GM23338 (cell line): ENCODE measurements around the gene DAAM2. TPM values are rescaled to one million over a fixed set of nuclear protein-coding genes. Genes with fewer than 3 reads are reported as not detected.

Source experiments
- ATAC-seq: fragments of 200-7000 bp; cut with Tn5 transposase; 3 replicates; pipeline ENCODE4 v1.9.1; 2020
- DNase-seq: peaks from one replicate; pipeline ENCODE4 v3.0.0-alpha.2; 2015; ENCODE audit warnings: low spot score
- H2AFZ ChIP-seq: fragments of 200-600 bp; sonication (generic); 2 replicates; pipeline ENCODE4 v1.8.0; 2016; ENCODE audit warnings: antibody characterized with exemption, mild to moderate bottlenecking, moderate library complexity
- H3F3A ChIP-seq: fragments of 200-600 bp; sonication (generic); replicated peaks from 2 replicates; pipeline ENCODE4 v1.8.0; 2017; ENCODE audit warnings: antibody characterized with exemption, mixed run types, low read depth
- H3K27ac ChIP-seq: fragments of 200-600 bp; sonication (generic); 2 replicates; pipeline ENCODE4 v1.6.1; 2016; ENCODE audit warnings: low read depth
- H3K27me3 ChIP-seq: fragments of 200-600 bp; sonication (generic); 2 replicates; pipeline ENCODE4 v1.8.0; 2016; ENCODE audit warnings: mild to moderate bottlenecking, mixed run types, moderate library complexity; ENCODE audit not compliant: insufficient read depth
- H3K36me3 ChIP-seq: fragments of 200-600 bp; sonication (generic); 2 replicates; pipeline ENCODE4 v1.8.0; 2016; ENCODE audit warnings: mild to moderate bottlenecking; ENCODE audit not compliant: insufficient read depth
- H3K4me1 ChIP-seq: fragments of 200-600 bp; sonication (generic); 2 replicates; pipeline ENCODE4 v1.8.0; 2016; ENCODE audit warnings: mild to moderate bottlenecking, moderate library complexity; ENCODE audit not compliant: insufficient read depth
- H3K4me2 ChIP-seq: fragments of 200-600 bp; sonication (generic); 2 replicates; pipeline ENCODE4 v1.7.1; 2017; ENCODE audit warnings: mixed run types
- H3K4me3 ChIP-seq: fragments of 200-600 bp; sonication (generic); 2 replicates; pipeline ENCODE4 v1.6.1; 2016; ENCODE audit warnings: mixed run types
- H3K79me2 ChIP-seq: fragments of 200-600 bp; sonication (generic); replicated peaks from 2 replicates; pipeline ENCODE4 v1.8.0; 2017; ENCODE audit warnings: mild to moderate bottlenecking; ENCODE audit not compliant: insufficient read depth
- H3K9me2 ChIP-seq: fragments of 200-600 bp; sonication (generic); 2 replicates; pipeline ENCODE4 v1.8.0; 2017; ENCODE audit not compliant: insufficient read depth
- H4K20me1 ChIP-seq: fragments of 200-600 bp; sonication (generic); replicated peaks from 2 replicates; pipeline ENCODE4 v1.8.0; 2017; ENCODE audit warnings: mild to moderate bottlenecking; ENCODE audit not compliant: insufficient read depth
- H3K27ac Mint-ChIP-seq: 2 replicates; pipeline ENCODE4 v1.8.0; 2020; ENCODE audit warnings: inconsistent platforms, mild to moderate bottlenecking, moderate library complexity, mixed read lengths
- H3K27me3 Mint-ChIP-seq: 3 replicates; pipeline ENCODE4 v1.8.0; 2022; ENCODE audit warnings: low read depth, mild to moderate bottlenecking, moderate library complexity, mixed read lengths, inconsistent platforms; ENCODE audit not compliant: insufficient read depth, poor library complexity
- H3K36me3 Mint-ChIP-seq: 3 replicates; pipeline ENCODE4 v1.8.0; 2021; ENCODE audit warnings: low read depth, mild to moderate bottlenecking, inconsistent platforms, moderate library complexity, mixed read lengths
- H3K4me1 Mint-ChIP-seq: 3 replicates; pipeline ENCODE4 v1.8.0; 2020; ENCODE audit warnings: mild to moderate bottlenecking, inconsistent platforms, mixed read lengths
- H3K4me3 Mint-ChIP-seq: 3 replicates; pipeline ENCODE4 v1.8.0; 2021; ENCODE audit warnings: moderate library complexity, mild to moderate bottlenecking, inconsistent platforms, mixed read lengths
- H3K9me3 Mint-ChIP-seq: 3 replicates; pipeline ENCODE4 v1.8.0; 2020; ENCODE audit warnings: moderate library complexity, mild to moderate bottlenecking, inconsistent platforms, mixed read lengths
- EZH2 ChIP-seq: fragments of 200-600 bp; sonication (generic); IDR thresholded peaks from one replicate; pipeline ENCODE4 v1.8.0; 2017; ENCODE audit warnings: antibody characterized with exemption, mild to moderate bottlenecking, low read depth; ENCODE audit not compliant: unreplicated experiment
- EZH2phosphoT487 ChIP-seq: fragments of 200-600 bp; sonication (generic); IDR thresholded peaks from one replicate; pipeline ENCODE4 v1.8.1; 2018; ENCODE audit warnings: antibody characterized with exemption; ENCODE audit not compliant: unreplicated experiment
- JUNB ChIP-seq: IDR thresholded peaks from one replicate; pipeline ENCODE4 v1.6.1; 2016; ENCODE audit warnings: antibody characterized with exemption; ENCODE audit not compliant: unreplicated experiment
- NANOG ChIP-seq: IDR thresholded peaks from 2 replicates; pipeline ENCODE4 v1.6.1; 2016; ENCODE audit warnings: antibody characterized with exemption, borderline replicate concordance
- REST ChIP-seq: IDR thresholded peaks from one replicate; pipeline ENCODE4 v1.6.1; 2018; ENCODE audit warnings: antibody characterized with exemption; ENCODE audit not compliant: unreplicated experiment
- ZNF114 ChIP-seq: fragments of 250-450 bp; sonication (Bioruptor Pico); IDR thresholded peaks from 2 replicates; pipeline ENCODE4 v1.5.0; 2020; ENCODE audit warnings: mild to moderate bottlenecking, moderate library complexity
- polyA plus RNA-seq: library from polyadenylated mRNA; unstranded; fragments of >200 nt; fragmentation: Nextera tagmentation; extraction: Ambion mirVana; gene quantifications from 2 replicates; pipeline ENCODE4 v1.2.1, GENCODE V29; 2016
- total RNA-seq: library from RNA; depleted of rRNA; stranded (reverse); fragments of >200 nt; shearing (Covaris generic); gene quantifications from 2 replicates; pipeline ENCODE4 v1.2.3, GENCODE V29; 2014

Gene DAAM2
- total and polyA plus RNA-seq, 2 experiments from 2014 or later, result 1.4 to 4.9 TPM

DNA sequence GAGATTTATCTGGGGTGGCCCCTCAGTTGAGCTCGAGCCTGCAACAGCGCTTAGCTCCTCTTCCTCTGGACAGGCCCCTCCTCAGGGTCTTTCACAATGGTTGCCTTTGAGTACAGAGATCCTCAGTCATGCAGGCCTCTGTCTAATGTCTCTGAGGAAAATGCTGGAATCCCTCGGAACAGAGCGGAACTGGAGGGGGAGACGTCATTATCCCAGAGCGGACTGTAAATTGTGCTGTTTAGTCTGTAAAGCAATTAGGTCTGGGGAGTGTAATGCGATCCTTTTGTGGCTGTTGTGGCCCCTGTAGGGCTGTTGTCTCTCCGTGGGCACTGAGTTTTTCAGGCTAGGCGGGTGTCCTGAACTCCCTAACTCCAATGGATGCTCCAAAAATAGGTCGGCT, 15.0 kb upstream of the DAAM2 start (continued):
- TF ChIP-seq REST (no peak), NANOG (no peak)

GRCh38 chr6:39777661-39778060, 14.5 kb upstream of the DAAM2 start:
- Mint-ChIP-seq H3K36me3 (no peaks in the 10 kb centered on the region), H3K4me3 (no peak overlapping the region), H3K27me3 (no peaks in the 10 kb centered on the region), H3K9me3 (no peaks in the 10 kb centered on the region), H3K4me1 (peaks cover 18% of the 10 kb centered on the region; the same call in 2 of the 3 replicates), H3K27ac (no peak overlapping the region)
- ATAC-seq (no peak), DNase-seq (no peak)
- H3K4me1 ChIP-seq, result peaks cover 11% of the 10 kb centered on the region
- 0 out of 2 replicates have a peak, but pooled peaks cover 9% of the 10 kb centered on the region for H3K9me2 ChIP-seq
- no peaks in the 10 kb centered on the region for H3K27me3 ChIP-seq
- no peak overlapping the region; the same call in 1 of the 2 replicates for H3K4me2 ChIP-seq
- H3K4me3 ChIP-seq, result no peak overlapping the region
- no peak for TF ChIP-seq EZH2
- no peak for TF ChIP-seq ZNF114 (CRISPR knock-in tag)
- TF ChIP-seq NANOG, result no peak
- no peak for TF ChIP-seq JUNB
- no peak for TF ChIP-seq REST
- TF ChIP-seq EZH2phosphoT487, result no peak
- H3K27ac ChIP-seq, result no peak overlapping the region
- H3K36me3 ChIP-seq, result no peaks in the 10 kb centered on the region
- H3F3A ChIP-seq, result no peaks in the 10 kb centered on the region
- H2AFZ ChIP-seq, result peak overlapping the region; percentile 95
- H4K20me1 ChIP-seq, result no peaks in the 10 kb centered on the region
- no peaks in the 10 kb centered on the region for H3K79me2 ChIP-seq
